GM12874 (cell line): Measurements from ENCODE around the gene EHMT1.

Experiments used
- TF ChIP-seq, protein P1 (sequence below): IDR thresholded peaks from 2 replicates; pipeline ENCODE4 v1.5.1; 2011; ENCODE audit warnings: low read depth, mild to moderate bottlenecking, control low read depth, low read length, moderate library complexity; ENCODE audit not compliant: insufficient read depth

EHMT1 gene

DNA sequence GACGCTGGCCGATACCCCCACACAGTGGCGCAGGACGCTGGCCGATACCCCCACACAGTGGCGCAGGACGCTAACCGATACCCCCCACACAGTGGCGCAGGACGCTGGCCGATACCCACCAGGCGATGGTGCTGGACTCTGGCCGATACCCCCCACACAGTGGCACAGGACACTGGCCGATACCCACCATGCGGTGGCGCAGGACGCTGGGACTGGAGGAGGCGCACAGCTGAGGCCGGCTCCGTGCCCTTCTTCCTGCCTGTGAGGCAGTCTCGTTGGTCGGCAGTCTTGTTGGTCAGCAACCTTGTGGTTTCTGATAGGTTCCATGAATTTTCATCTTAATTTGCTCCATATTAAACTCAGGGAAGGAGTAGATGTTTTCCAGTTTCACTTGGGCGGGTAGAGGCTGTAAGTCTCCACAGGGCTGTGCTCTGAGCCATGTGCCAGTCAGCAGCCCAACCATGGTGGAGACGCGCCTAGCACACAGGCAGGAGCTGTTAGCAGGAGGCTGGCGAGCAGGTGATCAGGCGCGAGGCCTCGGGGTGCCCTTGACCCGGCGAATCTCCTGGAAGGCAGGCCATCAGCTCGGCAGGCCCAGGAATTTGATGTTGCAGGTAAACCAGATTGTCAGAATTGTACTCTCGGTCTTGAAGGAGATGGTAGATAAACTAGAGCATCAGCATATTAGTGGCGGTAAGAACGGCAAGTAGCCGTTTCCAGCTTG lies 75.6 kb downstream of the EHMT1 start:
- TF ChIP-seq, protein P1, sequence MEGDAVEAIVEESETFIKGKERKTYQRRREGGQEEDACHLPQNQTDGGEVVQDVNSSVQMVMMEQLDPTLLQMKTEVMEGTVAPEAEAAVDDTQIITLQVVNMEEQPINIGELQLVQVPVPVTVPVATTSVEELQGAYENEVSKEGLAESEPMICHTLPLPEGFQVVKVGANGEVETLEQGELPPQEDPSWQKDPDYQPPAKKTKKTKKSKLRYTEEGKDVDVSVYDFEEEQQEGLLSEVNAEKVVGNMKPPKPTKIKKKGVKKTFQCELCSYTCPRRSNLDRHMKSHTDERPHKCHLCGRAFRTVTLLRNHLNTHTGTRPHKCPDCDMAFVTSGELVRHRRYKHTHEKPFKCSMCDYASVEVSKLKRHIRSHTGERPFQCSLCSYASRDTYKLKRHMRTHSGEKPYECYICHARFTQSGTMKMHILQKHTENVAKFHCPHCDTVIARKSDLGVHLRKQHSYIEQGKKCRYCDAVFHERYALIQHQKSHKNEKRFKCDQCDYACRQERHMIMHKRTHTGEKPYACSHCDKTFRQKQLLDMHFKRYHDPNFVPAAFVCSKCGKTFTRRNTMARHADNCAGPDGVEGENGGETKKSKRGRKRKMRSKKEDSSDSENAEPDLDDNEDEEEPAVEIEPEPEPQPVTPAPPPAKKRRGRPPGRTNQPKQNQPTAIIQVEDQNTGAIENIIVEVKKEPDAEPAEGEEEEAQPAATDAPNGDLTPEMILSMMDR, result no peak

DNA sequence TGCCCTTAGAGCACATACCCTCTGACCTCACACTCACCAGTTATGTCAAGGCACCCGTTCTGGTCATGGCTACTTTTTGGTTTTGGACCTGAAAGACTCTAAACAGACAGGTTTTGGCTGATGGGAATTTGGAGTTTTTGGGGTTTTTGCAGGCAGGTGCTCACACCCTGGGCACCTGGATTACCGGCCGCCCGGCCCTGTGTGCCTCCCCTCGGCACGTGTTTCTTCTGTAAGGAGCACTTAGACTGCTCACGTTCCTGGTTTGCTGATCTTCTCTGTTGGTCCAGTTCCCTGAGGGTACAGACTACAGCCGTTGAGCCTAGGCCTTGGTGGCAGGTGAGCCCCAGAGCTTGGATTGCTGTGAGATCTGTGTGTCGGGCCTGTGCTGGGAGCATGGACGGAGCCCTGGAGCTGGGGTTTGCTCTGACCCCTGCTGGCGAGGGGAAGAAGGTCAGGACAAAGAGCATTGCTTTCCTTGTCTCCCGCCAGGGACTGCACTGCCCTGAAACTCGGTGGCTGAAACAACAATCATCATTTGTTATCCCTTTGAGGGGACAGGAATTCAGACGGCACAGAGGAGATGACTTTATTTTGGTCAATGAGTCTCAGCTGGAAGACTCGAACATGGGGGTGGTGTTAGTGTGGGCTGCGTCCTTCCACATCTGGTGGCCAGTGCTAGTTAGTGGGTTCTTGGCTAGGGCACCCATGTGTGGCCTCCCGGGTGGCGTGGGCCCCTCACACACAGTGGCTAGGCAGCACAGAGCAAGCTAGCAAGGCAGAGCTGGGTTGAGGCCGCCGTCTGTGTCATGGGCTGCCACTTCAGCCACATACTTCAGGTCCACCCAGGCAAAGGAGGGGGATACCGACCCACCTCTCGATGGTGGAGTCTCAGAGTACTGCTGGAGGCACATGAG lies 76.4 kb downstream of the EHMT1 start:
- TF ChIP-seq, protein P1, result peak; percentile 72

DNA sequence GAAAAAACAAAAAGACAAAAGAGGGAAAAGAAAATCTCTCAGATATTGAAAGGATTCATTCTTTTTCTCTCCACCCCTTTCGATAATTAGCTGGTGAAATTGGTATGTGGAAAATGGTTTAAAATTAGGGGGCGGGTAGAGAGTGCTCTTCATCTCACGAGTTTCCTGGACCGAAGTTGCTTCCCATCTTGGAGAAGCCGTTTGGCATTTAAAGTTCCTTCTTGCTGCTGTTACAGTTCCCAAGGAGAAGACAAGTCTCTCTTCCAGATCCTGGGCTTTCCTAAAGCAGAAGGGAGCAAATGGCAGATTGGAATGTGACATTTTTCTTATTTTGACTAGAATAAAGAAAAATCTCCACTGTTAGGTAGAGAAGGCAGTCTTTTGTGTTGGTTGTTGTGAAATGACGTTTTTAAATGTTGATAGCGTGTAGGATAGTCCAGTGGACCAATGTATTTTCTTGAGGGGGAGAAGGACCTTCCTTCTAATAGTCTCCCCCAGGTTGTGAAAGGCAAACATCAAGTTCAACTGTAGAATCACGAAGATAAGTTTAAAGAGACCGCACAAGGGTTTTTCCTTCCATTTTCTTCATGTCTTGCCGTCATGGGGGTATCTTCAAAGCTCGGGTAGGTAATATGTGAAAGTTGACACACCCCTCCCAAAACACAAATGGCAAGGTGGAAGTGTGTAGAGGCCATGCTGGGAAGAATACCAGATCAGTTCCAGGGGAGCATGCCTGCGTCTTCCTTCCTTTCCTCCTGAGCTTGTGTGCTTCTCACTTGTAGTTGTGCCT lies 77.5 kb downstream of the EHMT1 start:
- TF ChIP-seq, protein P1, result no peak

DNA sequence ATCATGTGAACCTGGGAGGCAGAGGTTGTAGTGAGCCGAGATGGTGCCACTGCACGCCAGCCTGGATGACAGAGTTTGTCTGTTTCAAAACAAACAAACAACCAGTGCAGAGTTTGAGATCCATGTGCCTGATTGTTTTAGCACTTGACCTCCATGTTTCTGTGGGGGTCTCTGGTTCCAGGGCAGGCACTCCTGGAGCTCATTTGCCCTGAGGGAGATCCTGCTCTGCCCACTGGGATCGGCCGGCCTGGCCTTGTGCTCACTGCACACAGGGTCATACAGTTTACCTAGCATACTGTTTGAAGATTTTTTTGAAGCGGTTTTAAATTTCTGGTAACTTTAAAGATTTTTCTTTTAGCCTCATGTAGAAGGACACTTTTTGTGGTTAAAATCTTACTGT lies 78.4 kb downstream of the EHMT1 start:
- TF ChIP-seq, protein P1, result no peak

DNA sequence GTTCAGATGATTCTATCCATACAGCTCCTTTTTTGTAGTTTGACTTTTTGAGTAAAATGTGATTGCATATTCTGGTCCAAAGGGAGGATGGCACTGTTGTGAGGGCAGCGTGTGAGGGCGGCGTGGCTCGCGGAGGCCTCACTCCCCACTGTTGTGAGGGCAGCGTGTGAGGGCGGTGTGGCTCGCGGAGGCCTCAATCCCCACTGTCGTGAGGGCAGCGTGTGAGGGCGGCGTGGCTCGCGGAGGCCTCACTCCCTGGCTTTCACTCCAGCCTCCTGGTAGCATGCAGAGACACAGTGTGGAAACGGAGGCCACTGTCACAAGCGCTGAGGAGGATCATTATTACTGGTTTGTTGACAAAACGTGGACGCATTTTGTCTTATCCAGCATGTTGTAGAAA lies 79.0 kb downstream of the EHMT1 start:
- TF ChIP-seq, protein P1, result no peak

DNA sequence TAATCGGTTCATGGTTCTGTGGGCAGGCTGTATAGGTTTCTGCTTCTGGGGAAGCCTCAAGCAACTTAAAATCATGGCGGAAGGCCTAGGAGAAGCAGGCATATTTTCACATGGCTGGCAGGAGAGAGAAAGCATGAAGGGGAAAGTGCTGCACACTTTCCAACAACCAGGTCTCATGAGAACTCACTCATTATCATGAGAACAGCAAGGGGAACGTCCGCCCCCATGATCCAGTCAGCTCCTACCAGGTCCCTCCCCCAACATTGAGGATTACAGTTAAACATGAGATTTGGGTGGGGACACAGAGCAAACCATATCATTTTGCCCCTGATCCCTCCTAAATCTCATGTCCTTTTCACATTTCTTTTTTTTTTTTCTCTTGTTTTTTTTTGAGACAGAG lies 82.1 kb downstream of the EHMT1 start:
- TF ChIP-seq, protein P1, result no peak
